HL-60 (cell line): Measurements from ENCODE around the gene RDH5.

Experiments used
- DNase-seq, 2 experiments: peaks; one replicate each; pipeline ENCODE4 v3.0.0-alpha.2; 2010 to 2020; ENCODE audit warnings: low read depth in 1 of 2, low spot score in 1 of 2
- H3K27ac ChIP-seq: fragments of 250-450 bp; sonication (Bioruptor Pico); replicated peaks from 2 replicates; pipeline ENCODE4 v1.5.1; 2020; ENCODE audit warnings: mild to moderate bottlenecking, moderate library complexity
- H3K27me3 ChIP-seq: fragments of 250-450 bp; sonication (Bioruptor Pico); 2 replicates; pipeline ENCODE4 v1.5.1; 2021; ENCODE audit warnings: mild to moderate bottlenecking, moderate library complexity; ENCODE audit not compliant: insufficient read depth, poor library complexity, severe bottlenecking
- H3K4me3 ChIP-seq: replicated peaks from 2 replicates; pipeline ENCODE4 v1.5.1; 2011; ENCODE audit warnings: mild to moderate bottlenecking, control low read depth, low read length; ENCODE audit not compliant: insufficient read depth
- GABPA ChIP-seq: IDR thresholded peaks from 2 replicates; pipeline ENCODE4 v1.6.1; 2012; ENCODE audit warnings: low read depth
- POLR2AphosphoS5 ChIP-seq: IDR thresholded peaks from 2 replicates; pipeline ENCODE4 v1.6.1; 2012; ENCODE audit warnings: low read depth
- SPI1 ChIP-seq: IDR thresholded peaks from 2 replicates; pipeline ENCODE4 v1.6.1; 2012; ENCODE audit warnings: low read depth, mild to moderate bottlenecking, borderline replicate concordance
- TF ChIP-seq, protein P1 (sequence below): IDR thresholded peaks from one replicate; pipeline ENCODE4 v1.5.1; 2011; ENCODE audit warnings: low read length, control low read depth, inconsistent platforms; ENCODE audit not compliant: insufficient read depth
- TF ChIP-seq, protein P2 (sequence below): IDR thresholded peaks from 2 replicates; pipeline ENCODE4 v1.6.1; 2012; ENCODE audit warnings: low read depth; ENCODE audit not compliant: insufficient replicate concordance

The RDH5 gene

DNA sequence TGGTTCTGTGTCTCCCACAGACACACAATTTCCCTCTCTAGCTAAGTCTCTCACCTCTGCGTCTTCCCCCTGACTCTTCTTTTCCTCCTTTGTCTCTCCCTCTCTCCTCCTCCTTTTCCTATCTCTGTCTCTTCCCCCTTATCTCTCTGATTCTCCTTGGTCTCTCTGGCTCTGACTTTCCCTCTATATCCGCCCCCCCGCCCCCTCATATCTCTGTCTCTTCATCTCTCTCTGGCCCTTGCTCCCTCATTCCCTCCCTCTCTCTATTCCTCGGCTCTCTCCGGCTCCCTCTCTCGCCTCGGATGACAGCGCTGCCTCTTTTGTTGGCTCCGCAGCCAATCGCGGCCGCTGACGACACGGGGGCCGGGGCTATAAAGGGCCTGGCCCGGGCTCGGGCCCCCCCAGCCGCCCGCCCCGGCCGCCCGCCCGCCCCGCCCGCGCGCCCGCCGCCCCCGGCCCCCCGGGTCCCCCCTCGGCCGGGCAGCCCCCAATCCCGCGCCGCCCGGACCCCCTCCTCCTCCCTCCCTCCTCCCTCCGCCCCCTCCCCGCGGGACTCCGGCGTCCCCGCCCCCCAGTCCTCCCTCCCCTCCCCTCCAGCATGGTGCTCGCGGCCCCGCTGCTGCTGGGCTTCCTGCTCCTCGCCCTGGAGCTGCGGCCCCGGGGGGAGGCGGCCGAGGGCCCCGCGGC lies 22.7 kb downstream of the RDH5 start, which contains the start of gene GDF11:
TSS of gene GDF11 (plus strand) at position 404 of the 687 bp plus-strand sequence. CDS start at position 599, 195 bp downstream.
- Histone ChIP-seq H3K27ac (peak within 1 kb of the TSS; percentile 30; the same call in 1 of the 2 replicates), H3K27me3 (peaks cover 6% of the 10 kb centered on the region), H3K4me3 (peak within 1 kb of the TSS; percentile 72)
- peak in 1 of 2 experiments; percentile 55 for DNase-seq
- TF ChIP-seq, protein P1, sequence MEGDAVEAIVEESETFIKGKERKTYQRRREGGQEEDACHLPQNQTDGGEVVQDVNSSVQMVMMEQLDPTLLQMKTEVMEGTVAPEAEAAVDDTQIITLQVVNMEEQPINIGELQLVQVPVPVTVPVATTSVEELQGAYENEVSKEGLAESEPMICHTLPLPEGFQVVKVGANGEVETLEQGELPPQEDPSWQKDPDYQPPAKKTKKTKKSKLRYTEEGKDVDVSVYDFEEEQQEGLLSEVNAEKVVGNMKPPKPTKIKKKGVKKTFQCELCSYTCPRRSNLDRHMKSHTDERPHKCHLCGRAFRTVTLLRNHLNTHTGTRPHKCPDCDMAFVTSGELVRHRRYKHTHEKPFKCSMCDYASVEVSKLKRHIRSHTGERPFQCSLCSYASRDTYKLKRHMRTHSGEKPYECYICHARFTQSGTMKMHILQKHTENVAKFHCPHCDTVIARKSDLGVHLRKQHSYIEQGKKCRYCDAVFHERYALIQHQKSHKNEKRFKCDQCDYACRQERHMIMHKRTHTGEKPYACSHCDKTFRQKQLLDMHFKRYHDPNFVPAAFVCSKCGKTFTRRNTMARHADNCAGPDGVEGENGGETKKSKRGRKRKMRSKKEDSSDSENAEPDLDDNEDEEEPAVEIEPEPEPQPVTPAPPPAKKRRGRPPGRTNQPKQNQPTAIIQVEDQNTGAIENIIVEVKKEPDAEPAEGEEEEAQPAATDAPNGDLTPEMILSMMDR, result no peak

GRCh38 chr12:55743406-55744339 lies 23.5 kb downstream of the RDH5 start:
- DNase-seq, result peak; percentile 59 to 72

DNA sequence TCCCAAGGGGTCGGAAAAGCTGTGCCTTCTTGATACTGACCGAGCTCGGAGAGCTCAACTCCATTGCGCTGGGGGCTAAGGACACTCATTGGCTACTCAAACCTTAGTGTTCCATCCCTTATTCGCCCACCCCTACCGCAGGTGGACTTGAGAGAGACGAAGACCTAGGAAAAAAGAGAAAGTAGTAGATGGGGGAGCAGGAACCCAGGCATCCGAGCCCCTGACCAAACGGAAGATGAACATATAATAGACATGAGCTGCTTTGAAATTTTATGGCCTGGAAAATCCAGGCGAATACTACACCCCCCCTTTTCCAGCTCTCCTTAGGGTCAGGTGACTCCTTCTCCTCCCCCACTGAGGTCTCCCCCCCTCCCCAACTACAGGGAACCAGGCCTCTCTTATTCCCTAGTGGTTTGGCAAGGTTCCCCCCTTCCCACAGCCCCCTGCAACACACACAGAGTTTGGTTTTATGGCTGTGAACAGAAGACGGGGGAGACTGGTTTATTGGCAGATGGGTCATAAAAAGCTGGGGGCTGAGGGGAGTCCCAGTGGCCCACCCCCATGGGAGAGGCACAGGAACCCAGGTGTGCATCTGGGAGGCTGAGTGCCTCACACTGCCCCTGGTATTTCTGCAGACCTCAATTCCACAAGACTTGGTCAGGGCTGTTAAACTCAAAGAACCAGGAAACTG lies 24.3 kb downstream of the RDH5 start:
- Histone ChIP-seq H3K27me3 (peaks cover 6% of the 10 kb centered on the region), H3K27ac (no peak overlapping the region), H3K4me3 (peak overlapping the region; percentile 72)
- TF ChIP-seq GABPA (no peak), POLR2AphosphoS5 (no peak), SPI1 (no peak)
- TF ChIP-seq, protein P2, sequence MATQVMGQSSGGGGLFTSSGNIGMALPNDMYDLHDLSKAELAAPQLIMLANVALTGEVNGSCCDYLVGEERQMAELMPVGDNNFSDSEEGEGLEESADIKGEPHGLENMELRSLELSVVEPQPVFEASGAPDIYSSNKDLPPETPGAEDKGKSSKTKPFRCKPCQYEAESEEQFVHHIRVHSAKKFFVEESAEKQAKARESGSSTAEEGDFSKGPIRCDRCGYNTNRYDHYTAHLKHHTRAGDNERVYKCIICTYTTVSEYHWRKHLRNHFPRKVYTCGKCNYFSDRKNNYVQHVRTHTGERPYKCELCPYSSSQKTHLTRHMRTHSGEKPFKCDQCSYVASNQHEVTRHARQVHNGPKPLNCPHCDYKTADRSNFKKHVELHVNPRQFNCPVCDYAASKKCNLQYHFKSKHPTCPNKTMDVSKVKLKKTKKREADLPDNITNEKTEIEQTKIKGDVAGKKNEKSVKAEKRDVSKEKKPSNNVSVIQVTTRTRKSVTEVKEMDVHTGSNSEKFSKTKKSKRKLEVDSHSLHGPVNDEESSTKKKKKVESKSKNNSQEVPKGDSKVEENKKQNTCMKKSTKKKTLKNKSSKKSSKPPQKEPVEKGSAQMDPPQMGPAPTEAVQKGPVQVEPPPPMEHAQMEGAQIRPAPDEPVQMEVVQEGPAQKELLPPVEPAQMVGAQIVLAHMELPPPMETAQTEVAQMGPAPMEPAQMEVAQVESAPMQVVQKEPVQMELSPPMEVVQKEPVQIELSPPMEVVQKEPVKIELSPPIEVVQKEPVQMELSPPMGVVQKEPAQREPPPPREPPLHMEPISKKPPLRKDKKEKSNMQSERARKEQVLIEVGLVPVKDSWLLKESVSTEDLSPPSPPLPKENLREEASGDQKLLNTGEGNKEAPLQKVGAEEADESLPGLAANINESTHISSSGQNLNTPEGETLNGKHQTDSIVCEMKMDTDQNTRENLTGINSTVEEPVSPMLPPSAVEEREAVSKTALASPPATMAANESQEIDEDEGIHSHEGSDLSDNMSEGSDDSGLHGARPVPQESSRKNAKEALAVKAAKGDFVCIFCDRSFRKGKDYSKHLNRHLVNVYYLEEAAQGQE, result no peak
- TF ChIP-seq, protein P1, result no peak
- DNase-seq, result no peak

More at GRCh38 chr12:55743406-55744339, 23.5 kb downstream of the RDH5 start:
- H3K27me3 ChIP-seq, result peaks cover 6% of the 10 kb centered on the region
- TF ChIP-seq, protein P1, result no peak
- no peak for TF ChIP-seq SPI1
- no peak for TF ChIP-seq GABPA
- TF ChIP-seq, protein P2, result no peak
- no peak for TF ChIP-seq POLR2AphosphoS5
- peak overlapping the region; percentile 72 for H3K4me3 ChIP-seq
- peak overlapping the region; percentile 30; the same call in 1 of the 2 replicates for H3K27ac ChIP-seq
